NCI-H146 (cell line): ENCODE measurements around the gene TJP3.

Experiments used
- DNase-seq: peaks from one replicate; lab custom pipeline; 2025; lab: John Stamatoyannopoulos, UW

Gene TJP3

DNA sequence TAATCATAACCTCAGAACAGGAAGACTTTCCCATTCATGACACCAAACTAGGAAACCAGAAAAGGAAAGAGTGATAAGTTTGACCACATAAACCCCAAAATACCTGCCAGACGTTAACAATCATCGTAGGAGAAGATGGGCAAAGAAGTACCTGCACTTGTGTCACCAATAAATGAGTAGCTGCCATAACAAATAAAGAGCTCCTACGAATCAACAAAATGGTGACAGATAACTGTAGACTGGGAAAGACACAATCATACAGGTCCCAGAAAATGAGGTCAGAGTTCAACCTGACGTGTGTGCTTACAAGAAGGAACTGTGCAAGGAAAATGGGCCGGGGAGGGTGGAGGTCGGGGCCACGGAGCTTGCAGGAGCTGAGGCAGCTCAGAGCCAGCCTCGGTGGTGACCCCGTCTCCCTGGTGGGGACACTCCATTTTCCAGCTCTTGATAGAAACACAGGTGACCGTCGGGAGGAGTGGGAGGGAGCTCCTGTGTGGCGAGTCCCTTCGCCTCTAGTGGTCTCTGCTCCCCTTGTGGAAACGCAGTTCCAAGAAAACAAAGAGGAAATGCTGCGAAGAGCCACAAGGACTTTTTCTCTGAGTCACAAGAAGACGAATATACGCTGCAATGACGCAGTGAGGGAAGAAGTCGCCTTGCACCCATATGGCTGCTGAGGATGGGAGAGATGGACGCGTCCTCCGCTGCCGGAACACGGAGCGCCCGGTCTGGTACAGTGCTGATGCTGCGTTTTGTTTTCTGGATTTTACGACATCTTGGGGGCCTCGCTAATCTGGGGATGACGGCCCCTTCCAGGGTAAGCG, 17.4 kb upstream of the TJP3 start:
- no peak for DNase-seq

GRCh38 chr19:3691372-3691716, 16.8 kb upstream of the TJP3 start:
- no peak for DNase-seq

DNA sequence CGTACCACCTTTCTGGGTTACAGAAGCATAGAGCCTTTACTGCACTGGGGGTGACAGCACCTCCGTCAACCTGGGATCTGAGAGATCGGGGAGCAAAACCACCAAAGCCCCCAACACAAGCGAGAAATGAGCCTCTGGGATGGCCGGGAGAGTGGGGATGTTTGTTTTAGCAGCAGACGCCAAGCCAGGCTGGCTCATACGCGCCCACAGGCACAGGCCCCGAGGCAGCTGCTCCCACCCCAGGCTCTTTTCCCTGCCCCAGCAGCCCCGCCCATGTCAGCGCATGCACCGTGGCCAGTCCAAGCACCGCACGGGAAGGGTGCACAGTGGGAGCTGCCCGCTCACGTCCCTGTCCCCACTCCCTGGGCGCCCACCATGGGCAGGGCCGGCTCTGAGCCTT, 16.5 kb upstream of the TJP3 start:
- DNase-seq: no peak

GRCh38 chr19:3692141-3693024, 15.8 kb upstream of the TJP3 start:
- DNase-seq: no peak

DNA sequence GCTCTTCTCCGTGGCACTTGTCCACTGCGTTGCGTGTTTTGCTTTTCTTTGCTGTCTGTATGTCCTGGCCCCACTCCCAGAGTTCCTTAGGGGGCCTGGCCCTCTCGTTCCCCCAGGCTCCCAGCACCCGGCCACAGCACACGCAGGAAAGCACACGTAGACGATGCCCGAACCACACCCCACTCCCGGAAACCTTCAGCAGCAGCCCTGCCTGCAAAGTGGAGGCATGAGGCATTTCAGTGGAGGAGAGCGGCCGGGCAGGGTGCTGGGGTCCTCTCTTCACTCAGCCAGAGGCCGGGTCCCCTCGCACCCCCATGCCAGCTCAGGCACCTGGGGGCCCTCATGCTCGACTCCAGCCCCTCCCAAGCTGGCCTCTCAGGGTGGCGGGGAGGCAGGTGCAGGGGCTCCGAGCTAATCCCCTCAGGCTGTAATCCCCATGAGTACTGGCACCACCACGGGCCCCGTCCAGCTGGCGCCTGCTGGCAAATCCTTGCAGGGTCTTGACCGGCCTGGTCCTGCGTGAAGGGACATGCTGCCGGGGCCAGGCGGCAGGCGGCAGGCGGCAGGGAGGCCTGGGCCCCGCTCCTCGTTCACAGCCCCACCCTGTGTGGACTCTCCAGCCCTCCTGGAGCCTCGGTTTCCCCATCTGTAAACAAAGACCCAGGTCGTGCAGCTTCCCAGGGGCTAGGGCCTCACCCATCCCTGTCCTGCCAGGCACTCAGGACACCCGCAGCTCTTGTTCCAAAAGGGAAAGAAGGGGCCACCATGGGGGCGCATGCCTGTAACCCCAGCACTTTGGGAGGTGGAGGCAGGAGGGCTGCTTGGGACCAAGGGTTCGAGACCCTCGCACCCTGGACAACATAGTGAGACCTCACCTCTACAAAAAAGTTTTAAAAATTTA, 14.9 kb upstream of the TJP3 start:
- no peak for DNase-seq

GRCh38 chr19:3694361-3695123, 13.6 kb upstream of the TJP3 start:
- DNase-seq: no peak

DNA sequence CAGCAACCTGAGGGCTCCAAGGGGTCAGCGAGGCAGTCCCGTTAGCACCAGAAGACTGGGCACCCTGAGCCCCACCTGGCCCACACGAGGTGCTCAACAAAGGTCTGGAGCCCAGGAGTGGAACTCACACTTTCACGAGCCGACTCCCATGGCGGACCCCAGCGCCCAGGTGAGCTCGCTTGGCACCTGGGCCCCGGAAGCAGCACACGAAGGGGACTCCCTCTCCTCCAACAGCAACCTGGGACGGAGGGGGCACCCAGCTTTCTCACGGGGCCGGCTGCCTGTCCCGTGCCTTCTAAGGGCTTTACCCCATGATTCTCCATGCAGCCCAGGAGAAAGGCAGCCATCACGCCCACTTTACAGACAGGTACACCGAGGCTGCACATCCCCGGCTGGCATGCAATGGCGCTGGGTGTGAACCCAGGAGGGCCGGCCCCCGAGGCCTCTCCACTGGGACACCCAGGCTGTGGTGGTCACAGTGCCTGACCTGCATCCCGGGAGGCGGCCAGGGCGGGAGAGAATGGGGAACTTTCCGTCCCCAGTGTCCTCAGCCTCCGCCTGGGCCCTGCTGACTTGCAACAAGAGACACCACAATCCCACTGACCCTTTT, 13.0 kb upstream of the TJP3 start:
- DNase-seq: no peak

GRCh38 chr19:3695986-3696659, 12.1 kb upstream of the TJP3 start:
- DNase-seq: no peak

DNA sequence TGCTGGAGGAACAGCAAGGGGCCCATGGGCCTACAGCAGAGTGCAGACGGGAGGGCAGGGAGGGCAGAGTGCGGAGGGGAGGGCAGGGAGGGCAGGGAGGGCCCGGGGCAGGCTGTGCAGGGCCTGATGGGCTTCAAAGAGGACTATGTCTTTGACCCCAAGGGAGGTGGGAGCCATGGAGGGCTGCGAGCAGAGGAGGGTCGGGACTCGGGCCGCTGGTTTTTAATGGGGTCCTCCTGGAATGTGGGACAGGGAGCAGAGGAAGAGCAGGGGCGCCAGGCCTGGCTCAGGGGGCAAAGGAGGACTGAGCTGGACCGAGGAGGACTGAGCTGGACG, 11.6 kb upstream of the TJP3 start:
- DNase-seq: no peak

DNA sequence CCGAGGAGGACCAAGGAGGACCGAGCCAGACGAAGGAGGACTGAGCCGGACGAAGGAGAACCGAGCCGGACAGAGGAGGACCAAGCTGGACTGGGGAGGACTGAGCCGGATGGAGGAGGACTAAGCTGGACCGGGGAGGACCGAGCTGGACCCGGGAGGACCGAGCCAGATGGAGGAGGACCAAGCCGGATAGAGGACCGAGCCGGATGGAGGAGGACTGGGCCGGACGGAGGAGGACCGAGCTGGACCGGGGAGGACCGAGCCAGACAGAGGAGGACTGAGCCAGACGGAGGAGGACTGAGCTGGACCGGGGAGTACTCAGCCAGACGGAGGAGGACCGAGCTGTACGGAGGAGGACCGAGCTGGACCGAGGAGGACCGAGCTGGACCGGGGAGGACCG, 11.1 kb upstream of the TJP3 start:
- no peak for DNase-seq

DNA sequence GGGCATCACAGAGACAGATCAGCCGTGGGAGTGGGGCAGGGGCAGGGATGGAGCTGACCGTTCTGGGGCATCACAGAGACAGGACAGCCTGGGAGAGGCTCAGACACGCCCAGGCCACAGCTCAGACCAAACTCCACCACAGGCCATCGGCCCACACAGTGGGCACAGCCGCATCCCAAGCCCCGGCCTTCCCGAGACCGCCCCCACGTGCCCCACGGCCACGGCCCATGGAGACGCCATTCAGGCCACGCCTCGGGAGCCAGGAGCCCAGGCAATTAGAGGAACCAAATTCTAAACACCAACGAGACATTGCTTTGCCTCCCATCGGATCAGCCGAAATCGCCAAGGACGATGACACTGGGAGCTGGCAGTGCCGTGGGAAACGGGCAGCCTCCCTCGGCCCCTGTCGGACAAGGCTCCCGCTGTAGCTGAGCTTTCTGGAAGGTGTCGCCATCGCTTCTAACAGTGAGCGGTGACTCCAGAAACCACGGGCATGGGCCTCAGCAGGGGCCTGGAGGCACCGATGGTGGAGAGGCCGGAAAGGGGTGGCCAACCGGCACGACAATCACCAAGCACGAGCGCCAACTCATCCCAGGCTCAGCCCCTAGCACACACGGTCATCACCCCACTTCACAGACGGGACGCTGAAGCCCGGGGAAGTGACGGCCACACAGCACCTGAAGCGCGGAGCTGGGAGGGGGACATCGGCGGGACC, 10.4 kb upstream of the TJP3 start:
- no peak for DNase-seq

GRCh38 chr19:3698386-3698950, 9.7 kb upstream of the TJP3 start:
- no peak for DNase-seq

DNA sequence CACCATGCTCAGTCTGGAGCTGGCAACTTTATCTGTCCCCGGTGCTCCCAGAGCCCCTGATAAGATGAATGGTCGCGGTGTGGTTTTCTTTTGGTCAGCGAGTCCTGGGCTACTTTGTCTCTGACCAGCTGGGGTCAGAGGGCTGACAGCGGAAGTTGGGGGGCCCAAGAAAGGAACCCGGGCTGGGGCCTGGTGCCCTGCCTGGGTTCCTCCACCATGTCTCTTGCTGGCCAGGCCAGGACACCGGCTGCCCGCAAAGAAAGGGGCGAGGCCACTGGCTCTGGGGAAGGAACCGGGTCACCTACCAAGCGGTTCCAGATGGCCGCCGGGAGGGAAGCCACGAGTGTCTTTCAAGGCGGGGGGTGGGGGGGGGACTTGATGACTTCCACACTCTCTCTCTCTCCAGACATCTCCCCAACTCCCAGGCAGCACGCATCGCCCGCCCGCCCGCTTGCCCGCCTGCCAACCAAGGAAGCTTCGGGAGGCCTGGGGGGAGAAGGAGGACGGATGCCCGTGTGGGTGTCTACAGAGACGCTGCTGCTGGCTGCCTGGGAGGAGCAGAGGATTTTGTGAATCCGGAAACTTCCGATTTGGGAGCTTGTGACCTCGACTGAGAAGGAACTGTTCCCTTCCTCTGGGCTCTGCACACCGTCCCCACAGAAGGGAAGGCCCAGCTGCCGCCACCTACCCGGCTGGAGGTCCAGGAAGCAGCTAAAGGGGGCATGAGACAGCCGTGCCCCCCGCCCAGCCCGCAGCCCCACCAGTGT, 9.0 kb upstream of the TJP3 start:
- no peak for DNase-seq

- no peak for DNase-seq
These were observed 8.4 kb upstream of the TJP3 start for GRCh38 chr19:3699741-3700241.

DNA sequence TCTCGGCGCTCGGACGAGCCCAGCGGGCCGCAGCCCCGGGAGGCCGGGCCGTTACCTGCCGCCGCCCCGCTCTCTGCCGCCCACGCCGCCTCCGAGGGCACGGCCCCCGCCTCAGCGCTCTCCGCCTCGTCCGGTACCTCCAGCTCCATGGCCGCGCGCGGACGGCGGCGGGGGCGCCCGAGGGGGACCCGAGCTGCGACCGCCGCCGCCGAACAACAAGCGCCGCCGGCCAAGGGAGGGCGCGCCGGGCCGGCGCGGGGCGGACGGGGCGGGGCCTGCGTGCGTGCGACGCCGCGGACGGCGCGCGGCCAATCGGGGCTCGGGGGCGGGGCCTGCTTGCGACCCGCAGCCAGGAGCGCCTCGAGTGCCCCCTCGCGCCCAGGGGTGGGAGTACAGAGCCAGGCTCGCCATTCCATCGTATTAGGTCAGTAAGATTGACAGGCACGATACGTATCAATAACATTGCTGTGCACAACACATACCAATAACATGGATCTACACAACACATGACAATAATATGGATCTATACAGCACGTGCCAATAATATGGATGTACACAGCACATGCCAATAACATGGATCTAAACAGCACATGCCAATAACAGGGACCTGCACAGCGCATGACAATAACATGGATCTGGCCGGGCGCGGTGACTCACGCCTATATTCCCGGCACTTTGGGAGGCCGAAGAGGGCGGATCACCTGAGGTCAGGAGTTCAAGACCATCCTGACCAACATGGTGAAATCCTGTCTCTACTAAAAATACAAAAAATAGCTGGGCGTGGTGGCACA, 7.7 kb upstream of the TJP3 start, which contains the start of gene PIP5K1C:
Gene PIP5K1C, minus strand, starts transcription at position 227 of the 791 bp plus-strand sequence. Its CDS starts 78 bp downstream, at position 149.
- peak; percentile 76 for DNase-seq

DNA sequence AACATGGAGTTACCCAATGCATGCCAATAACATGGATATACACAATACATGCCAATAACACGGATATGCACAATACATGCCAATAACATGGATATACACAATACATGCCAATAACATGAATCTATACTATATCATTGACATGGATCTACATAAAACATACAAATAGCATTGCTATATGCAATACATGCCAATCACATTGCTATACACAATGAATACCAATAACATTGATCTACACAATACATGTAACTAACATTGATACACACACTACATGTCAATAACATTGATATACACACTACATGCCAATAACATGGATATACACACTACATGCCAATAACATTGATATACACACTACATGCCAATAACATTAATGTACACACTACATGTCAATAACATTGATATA, 7.0 kb upstream of the TJP3 start:
- no peak for DNase-seq

DNA sequence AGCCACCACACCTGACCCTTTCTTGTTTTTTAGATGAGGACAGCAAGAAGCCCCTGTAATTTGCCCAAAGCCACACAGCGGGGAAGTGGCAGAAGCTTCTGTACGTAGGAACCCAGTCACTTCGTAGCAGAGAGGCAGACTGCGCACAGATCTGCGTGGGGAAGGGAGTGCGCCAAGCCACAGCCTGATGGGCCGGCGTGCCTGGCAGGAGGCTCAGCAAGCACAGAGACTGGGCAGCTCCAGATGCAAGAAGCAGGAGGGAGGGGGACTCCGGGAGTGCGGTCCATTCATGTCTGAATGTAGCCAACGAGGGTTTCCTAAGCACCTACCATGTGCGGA, 347 bp upstream of the TJP3 start:
- no peak for DNase-seq

DNA sequence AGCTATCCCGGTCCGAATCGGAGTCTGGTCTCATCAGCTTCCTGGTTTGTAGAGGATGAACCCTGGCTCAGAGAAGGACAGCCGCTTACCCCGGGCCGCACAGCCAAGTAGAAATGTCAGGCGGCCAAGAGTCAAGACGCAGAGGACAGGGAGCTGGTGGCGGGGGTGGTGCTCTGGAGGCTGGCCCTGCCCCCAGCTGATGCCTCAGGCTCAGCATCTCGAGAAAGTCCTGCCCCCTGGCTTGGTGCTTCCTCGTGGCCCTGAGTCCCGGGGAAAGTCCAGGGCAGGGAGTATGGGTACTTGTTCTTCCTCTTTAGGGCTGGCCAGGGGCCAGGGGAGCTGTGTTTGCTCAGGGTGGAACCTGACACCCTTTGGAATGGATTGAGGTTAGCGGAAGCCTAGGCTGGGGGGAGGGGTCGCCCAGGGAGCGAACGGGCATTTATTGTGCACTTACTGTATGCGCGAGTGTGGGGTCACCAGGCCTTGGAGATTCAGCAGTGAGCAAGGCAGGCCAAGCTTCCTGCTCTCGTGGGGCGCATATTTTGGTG, 2.2 kb downstream of the TJP3 start:
- peak; percentile 53 for DNase-seq
